GM11168 (cell line): ENCODE results near the gene DHX58.

Experiments
- in situ Hi-C: fragments of 300-500 bp; cut with MboI; formaldehyde crosslinking; loops from one replicate; pipeline ENCODE4 v1.12.0; 2022; ENCODE audit warnings: low sequenced_read_pairs; ENCODE audit not compliant: unreplicated experiment

Gene DHX58

DNA sequence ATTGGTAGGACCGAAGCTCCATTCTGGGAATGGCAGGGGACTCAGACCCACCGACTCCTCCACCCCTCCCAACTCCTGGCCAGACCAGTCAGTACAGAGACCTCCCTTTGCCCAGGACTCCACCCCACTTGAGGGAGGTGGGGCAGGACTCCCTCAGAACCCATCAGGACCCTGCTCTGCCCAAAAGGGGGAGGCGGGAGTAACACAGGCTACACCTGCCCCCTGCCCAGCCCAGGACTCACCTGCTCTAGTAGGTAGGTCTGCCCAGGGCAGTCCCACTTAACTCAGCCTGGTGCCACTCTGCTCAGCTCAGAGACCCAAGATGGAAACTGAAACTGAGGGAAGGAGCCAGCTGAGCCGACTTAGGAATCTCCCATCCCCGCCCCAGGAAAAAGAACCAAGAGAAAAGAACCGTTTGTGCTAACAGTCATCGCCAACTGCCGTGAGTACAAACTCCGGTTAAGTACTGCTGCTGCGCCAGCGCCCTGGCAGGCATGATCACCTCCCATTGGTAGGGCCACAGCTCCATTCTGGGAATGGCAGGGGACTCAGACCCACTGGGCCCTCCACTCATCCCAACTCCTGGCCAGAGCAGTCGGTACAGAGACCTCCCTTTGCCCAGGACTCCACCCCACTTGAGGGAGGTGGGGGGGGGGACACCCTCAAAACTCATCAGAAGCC lies 503 bp downstream of the DHX58 start:
- in situ Hi-C loops: loop anchor here (5.0 to 10.0 kb wide), 3 partner anchors 47 to 155 kb away; no protein-coding TSS in a partner anchor

DNA sequence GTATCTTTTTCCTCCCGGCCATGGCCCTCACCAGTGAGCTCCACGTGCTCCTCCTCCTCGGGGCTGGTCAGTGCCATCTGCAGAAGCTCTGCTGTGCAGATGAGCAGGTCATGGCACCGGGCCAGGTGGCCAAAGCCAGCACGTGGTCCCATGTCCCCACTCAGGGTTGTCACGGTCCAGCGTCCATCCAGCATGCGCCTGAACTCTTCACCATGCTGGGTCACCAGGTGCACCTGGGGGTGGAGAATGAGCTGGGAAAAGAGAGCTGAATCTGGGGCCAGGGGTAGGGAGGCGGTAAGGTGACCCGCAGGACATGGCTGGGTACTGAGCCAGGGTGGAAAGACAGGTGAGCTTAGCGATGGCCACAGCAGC lies 1.3 kb downstream of the DHX58 start:
- in situ Hi-C loops: loop anchor here (5.0 to 10.0 kb wide), 3 partner anchors 46 to 154 kb away; no protein-coding TSS in a partner anchor

DNA sequence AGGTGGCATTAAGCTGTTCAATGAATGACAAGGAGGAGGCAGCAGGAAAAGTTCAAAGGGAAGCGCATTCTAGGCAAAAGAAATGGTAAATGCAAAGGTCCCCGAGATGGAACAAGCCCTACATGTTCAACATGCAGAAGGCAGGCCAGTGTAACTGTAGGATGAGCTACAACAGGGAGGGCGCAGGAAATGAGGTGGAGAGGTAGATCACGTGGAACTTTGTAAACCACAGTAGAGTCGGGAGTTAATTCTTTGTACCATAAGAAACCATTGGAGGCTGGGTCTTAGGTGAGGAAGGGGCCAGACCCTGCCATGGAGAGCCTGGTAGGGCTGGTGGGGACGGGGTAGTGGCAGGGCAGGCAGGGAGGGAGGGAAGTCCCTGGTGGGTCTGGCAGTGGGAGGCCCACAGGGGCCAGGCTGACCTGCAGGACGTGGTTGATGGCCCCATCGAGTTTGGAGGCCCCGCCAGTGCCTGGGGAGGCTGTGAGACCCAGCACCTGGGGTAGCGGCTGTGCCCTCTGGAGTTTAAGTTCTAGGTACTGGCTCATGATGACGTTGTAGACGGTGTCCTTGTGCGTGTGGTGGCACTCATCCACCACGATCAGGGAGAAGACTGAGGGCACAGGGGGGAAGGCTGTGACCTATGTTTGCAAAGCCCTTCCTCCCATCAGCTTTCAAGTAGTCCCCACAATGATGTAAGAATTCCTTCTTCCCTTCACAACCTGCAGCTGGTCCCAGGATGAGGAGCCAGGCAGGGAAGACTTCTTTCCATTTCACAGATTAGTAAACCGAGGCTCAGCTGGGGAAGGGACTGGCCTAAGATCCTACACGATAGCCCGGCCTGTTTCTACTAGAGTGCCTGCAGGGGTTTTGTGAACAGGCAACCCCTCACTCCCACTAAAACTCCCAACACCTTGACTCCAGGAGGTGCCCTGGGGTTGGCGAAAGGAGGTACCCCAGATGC lies 1.9 kb downstream of the DHX58 start:
- in situ Hi-C loops: loop anchor here (5.0 to 10.0 kb wide), 3 partner anchors 46 to 153 kb away; no protein-coding TSS in a partner anchor

DNA sequence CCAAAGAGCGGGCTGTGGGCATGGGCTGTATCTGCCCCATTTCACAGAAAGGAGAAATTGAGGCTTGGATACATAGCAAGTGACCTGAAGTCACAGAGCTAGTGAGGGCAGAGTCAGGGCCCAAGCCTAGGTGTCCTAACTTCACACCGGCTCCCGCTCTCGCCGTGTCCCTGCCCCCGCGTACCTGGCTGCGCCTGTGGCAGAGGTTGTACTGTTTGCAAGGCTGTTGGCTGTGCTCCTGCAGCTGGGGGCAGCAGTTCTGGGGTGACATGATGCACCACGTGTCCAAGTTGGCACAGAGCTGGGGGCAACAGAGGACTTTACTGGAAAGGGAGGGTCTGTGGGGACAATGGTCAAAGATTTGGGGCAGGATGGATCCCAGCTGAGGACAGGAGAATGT lies 3.4 kb downstream of the DHX58 start:
- in situ Hi-C loops: no loop called here

DNA sequence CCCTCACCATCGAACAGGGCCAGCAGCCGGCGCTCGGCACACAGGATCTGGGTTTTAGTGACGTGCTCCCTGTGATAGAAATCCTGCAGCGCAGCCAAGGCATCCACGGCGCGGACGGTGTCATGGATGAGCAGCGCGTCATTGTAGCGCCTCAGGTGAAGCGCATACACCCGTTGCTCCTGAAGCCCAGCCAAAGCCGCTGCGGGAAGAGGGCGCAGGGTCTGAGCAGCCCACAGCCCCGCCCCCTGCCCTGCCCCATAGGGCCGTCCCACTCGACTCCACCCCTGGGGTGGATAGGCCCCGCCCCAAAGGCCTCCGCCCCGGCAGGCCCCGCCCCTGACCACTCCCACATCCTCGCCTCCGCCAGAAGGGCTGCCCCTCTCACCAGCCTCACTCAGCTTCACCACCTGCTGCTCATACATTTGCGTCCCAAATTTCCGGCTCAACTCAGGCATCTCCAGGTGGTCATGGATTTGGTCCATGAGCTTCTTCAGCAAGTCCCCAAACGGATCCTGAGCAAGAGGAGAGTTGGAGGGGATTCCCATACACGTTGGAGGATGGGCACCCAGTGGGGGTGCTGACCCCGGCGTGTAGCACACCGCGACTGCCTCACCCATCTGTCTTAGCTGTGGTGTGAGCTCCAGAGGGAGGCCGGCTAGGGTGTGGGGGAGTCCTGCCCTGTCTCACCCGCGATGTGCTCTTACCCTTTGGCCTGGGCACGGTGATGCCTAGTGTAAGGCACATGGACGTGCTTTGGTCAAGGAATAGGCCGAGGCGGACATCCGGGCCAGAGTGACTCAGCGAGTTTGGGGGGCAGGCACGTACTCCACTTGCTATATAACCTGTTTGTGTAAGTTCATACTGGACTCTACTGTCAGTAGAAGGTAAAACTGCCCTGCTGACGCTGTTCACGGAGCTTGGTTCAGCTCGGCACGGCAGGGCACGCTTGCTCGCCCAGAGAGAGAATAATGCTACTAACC lies 4.6 kb downstream of the DHX58 start:
- in situ Hi-C loops: no loop called here

DNA sequence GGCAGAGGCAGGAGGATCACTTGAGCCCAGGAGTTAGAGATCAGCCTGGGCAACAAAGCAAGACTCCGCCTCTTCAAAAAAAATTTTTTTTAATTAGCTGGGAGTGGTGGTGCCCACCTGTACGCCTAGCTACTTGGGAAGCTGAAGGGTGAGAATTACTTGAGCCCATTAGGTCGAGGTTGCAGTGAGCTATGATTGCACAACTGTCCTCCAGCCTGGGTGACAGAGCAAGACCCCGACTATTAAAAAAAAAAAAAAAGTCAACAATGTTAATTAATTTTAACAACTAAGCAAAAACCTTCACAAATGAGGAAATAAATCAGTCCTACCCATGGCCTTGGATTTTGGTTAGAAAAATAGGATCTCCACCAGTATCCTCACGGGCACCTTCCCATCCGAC lies 5.4 kb downstream of the DHX58 start:
- in situ Hi-C loops: no loop called here

DNA sequence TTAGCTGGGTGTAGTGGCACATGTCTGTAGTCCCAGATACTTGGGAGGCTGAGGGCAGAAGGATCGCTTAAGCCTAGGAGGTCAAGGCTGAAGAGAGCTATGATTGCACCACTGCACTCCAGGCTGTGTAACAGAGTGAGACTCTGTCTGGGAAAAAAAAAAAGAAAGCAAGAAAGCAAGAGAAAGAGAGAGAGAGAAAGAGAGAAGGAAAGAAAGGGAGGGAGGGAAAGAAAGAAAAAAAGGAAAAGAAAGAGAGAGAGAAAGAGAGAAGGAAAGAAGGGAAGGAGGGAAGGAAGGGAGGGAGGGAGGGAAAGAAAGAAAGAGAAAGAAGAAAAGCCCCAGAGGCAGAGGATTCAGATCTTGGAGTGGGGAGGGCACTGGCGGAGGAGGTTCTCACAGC lies 6.5 kb downstream of the DHX58 start:
- in situ Hi-C loops: no loop called here

DNA sequence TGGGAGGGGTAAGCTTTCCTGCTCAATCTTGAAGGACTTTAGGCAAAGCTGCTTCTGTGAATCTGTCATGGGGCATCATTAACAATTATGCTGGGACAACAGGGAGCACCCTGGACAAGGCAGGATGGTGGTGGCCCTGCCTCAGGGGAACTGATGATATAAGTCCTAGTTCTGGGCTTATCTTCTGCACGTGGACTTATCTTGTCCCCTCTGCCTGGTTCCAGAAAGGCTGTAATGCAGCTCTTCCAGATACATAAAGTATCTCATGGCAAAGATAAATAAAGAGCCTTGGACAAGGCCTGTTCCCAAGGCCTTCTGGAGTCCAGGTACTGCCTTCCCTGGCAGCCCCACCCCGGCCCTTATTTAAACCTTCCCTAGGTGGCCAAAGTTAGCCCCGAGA lies 8.2 kb downstream of the DHX58 start:
- in situ Hi-C loops: no loop called here

DNA sequence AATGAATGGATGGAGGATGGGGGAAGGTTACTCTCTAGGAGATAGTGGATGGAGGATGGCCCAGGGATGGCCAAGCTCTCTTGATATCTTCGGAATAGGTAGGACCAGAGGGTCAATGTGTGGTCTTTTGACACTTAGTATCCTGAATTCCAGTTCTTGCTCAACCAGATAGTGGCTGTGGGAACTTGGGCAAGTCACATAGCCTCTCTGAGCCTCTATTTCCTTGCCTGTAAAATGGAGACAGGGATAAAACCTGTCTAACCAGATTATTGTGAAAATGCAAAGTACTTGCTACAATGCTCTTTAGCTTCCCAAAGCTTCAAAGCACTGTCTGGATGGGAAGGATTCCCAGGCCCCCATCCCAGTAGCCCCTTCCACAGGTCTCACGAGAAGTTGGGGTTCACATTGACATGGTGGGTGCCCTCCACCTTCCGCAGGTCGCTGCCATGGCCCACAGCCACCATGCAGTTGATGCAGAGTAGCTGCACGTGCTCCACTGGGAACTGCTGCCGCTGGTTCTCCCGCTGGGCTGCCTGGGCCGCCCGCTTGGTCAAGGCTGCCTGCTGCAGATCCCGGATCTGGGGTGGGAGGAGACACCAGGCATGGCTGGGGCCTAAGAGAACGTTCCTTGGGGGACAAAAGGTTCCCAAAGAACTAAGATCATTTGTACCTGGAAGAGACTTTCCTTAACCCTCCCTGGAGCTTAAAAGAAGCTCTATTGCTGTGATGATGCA lies 9.1 kb downstream of the DHX58 start:
- in situ Hi-C loops: no loop called here

DNA sequence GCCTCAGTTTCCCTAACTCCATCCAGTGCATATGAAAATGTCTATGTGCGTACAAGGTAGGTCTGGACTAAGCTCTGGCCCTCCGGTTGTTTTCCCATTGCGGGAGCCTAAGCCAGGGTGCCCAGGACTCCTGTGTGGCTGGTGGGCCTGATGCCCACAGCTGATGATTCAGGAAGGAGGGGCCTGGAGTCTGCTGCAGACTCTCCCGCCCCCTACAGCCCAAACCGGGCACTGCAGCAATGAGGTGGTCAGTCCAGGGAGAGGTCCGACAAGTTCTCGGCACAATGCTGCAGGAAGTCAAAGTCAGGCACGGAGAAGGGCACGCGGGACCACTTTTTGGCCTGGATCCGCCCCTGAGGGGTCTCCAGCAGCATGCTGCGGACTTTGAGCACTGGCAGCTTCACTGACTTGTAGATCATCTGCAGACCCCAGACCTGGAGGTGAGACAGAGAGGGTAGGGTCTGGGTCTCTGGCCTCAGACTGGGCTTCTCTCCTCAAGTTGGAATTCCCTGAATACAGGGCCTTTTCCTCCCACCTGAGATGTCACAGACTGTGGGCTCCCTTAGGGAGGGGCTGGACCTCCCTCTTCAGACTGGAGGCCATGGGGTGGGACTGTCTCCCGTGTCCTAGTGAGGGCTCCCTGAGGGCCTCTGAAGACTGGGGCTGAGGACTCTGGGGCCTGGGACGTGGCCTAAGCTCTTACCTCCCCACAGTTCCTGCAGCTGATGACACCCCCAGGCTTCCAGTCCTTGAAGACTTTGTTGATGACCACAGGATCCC lies 10.8 kb downstream of the DHX58 start:
- in situ Hi-C loops: no loop called here

DNA sequence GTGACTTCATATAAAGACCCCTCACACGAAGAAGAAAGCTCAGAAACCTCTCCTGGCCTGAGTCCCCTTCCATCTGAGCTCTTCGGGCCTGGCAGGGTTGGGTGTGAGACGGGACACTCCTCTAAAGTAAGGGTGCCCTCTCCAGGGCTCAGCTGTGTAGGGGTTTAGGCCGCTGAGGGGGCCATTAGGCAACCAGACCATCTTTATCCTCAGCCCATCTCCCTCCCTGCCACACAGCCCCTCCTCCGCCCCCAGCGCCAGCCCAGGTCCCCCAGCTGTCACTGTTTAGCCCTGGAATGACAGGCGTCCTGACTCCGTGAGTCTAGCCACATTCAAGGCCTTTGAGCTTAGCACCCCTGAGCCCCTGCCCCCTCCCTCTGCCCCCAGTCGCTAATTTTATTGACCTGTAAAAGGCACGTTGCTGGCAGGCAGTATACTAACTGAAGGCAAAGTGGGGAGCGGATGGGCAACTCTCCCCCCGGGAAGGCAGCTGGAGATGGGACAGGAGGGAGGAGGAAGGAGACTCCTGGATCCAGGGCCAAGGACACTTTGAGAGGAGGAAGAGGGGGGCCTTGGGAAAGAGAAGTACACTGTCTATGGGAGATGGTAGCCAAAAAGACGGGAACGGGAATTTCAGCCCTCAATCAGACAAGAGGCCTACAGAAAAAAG lies 13.6 kb downstream of the DHX58 start:
- in situ Hi-C loops: no loop called here

DNA sequence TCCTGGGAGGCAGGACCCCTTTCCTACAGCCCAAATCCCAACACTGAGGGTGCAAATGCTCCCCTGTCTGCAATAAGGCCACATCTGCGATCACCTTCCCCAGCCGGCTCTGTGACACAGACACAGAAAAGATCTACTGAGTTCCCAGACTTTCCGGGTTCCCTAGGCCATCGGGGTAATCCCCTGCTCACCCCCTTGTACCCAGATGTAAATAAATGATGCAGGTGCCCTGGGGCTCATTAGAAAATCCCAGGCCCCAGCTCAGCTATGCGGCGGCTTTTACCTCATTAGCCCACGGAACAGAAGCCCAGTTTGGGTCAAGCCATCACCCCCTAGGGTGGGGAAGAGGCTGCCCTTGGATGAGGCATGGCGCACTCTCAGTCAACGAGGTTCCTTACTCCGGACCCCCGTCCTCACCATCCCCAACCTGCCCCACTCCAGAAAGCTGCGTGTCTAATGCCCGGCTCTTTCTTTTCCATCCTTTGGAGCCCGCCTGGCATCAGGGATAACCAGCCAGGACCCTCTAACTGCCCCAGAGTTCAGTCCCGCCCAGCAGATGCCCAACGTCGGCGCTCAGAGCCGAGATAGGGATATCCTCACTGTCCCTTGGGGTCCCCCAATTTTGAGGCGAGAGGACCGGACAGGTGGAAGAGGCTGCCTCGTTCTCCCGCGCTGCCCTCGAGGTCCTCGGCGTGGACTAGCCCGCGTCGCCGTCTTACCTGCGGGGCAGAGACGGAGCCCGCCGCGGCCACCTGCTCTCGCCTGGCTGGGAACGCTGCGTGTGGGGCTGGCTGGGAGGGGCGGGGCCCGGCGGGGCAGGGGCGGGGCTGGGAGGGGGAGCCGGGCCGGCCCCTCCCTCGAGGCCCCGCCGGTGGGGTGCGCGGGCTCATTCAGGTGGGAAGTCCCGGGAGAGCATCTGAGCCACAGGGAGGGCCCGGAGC lies 14.6 kb downstream of the DHX58 start, which contains the start of gene ZNF385C:
Gene ZNF385C (minus strand): TSS at position 783 of the 941 bp plus-strand sequence. CDS start 35,417 bp downstream, outside the sequence.
- in situ Hi-C loops: no loop called here

DNA sequence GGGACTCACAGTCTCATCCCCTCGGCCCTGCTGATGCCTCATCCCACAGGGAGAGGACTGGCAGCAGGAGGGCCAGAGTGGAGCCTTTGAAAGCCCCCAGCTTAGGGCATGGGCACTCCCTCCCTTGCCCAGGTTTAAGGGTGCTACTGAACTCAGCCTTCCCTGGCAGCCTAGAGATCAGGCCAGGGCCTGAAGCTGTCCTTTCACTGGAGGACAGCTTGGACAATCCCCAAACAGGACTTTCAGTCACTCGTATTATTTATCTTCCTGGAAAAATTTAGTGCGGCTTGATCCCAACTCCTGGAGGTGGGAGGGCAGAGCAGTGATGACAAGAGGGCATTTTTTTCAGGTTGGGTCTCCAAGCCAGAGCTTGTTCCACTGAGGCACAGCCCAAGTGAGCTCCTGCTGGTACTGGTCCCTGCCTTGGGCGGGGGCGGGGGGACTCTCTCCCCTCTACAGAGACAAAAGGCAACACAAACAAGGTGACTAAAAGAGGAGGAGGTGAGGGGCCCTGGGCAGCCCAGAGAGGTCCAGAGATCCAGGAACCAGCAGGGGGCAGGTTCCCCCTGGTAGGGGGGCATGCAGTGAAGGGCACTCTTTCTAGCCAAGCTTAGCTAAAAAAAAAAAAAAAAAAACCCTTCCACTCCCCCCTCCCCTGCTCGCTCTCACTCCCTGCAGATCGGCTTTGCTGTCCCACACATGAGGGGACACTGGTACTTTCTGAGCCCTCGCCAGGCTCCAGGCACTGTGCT lies 16.0 kb downstream of the DHX58 start:
- in situ Hi-C loops: no loop called here

DNA sequence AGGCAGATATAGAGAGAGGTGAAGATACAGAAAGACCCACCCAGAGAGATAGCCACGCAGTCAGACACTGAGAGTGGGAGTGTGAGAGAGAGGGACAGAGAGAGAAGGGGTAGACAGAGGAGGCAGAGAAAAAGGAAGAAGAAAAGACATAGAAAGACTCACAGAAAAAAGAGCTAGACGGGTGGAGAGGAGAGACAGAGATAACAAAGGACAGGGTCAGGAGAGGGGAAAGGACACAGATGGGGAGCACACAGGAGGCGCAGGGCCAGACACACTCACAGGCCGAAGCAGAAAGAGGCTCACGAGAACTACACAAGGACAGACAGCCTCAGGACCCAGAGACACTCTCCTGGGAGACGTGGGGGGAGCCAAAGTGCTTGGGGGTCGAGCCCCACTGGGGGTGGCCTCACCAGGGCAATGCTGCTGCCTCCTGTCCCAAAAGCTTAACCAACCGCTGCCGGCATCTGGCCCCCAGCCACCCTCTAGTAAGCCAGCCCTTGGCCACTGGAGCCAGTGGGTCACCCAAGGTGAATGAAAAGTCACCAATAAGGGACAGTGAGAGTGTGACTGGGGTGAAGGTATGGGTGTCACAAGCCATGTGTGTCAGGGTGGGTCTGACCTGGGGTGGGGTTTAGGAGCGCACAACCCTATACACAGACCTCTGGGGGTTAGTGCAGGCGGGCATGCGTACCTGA lies 18.0 kb downstream of the DHX58 start:
- in situ Hi-C loops: no loop called here

DNA sequence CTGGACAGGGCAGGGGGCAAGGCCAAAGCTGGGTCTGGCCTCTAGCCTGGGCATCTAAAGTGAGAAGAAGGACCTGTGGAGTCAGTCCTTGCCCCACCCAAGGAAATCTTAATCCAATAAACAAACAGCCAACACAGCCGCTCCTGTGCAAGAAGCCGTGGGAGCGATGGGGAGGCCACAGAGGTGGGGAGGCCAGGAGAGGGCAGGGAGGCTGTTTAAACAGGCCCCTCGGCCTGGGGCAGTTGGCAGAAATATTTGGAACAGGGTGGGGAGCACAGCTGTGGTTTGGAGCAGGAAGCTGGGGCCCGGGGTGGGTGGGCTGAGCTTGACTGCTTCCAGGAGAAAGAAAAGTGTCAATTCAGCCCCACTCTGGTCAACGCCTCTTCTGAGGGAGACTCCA lies 19.6 kb downstream of the DHX58 start:
- in situ Hi-C loops: no loop called here
